GM23248 (cell line): ENCODE data around the gene TERC. TPM values are rescaled to one million over a fixed set of nuclear protein-coding genes. Genes with fewer than 3 reads are reported as not detected.

Source experiments
- DNase-seq: peaks from one replicate; pipeline ENCODE4 v3.0.0-alpha.2; 2015
- H2AFZ ChIP-seq: fragments of 200-600 bp; sonication (generic); 2 replicates; pipeline ENCODE4 v1.6.1; 2016; ENCODE audit warnings: antibody characterized with exemption
- H3F3A ChIP-seq: fragments of 200-600 bp; sonication (generic); 2 replicates; pipeline ENCODE4 v1.6.1; 2016; ENCODE audit warnings: mild to moderate bottlenecking, antibody characterized with exemption, mixed run types; ENCODE audit not compliant: insufficient read depth
- H3K27ac ChIP-seq: fragments of 200-600 bp; sonication (generic); 2 replicates; pipeline ENCODE4 v1.5.1; 2016; ENCODE audit warnings: mild to moderate bottlenecking
- H3K27me3 ChIP-seq: fragments of 200-600 bp; sonication (generic); replicated peaks from 2 replicates; pipeline ENCODE4 v1.6.1; 2016; ENCODE audit warnings: mild to moderate bottlenecking; ENCODE audit not compliant: insufficient read depth
- H3K36me3 ChIP-seq: fragments of 200-600 bp; sonication (generic); 2 replicates; pipeline ENCODE4 v1.6.1; 2016; ENCODE audit warnings: low read depth, mild to moderate bottlenecking
- H3K4me1 ChIP-seq: fragments of 200-600 bp; sonication (generic); 2 replicates; pipeline ENCODE4 v1.6.1; 2016; ENCODE audit warnings: mild to moderate bottlenecking; ENCODE audit not compliant: insufficient read depth
- H3K4me2 ChIP-seq: fragments of 200-600 bp; sonication (generic); one replicate; pipeline ENCODE4 v1.6.1; 2016; ENCODE audit warnings: mild to moderate bottlenecking; ENCODE audit not compliant: unreplicated experiment
- H3K4me3 ChIP-seq: fragments of 200-600 bp; sonication (generic); 2 replicates; pipeline ENCODE4 v1.5.1; 2016; ENCODE audit warnings: mild to moderate bottlenecking
- H3K79me2 ChIP-seq: fragments of 200-600 bp; sonication (generic); 2 replicates; pipeline ENCODE4 v1.6.1; 2016; ENCODE audit warnings: mild to moderate bottlenecking; ENCODE audit not compliant: insufficient read depth
- H3K9ac ChIP-seq: fragments of 200-600 bp; sonication (generic); 2 replicates; pipeline ENCODE4 v1.6.1; 2016; ENCODE audit warnings: mild to moderate bottlenecking
- H3K9me2 ChIP-seq: fragments of 200-600 bp; sonication (generic); 2 replicates; pipeline ENCODE4 v1.6.1; 2016; ENCODE audit warnings: mixed run types, mild to moderate bottlenecking, moderate library complexity; ENCODE audit not compliant: insufficient read depth
- H3K9me3 ChIP-seq: fragments of 200-600 bp; sonication (generic); one replicate; pipeline ENCODE4 v1.6.1; 2017; ENCODE audit warnings: low read depth
- H4K20me1 ChIP-seq: fragments of 200-600 bp; sonication (generic); 2 replicates; pipeline ENCODE4 v1.6.0; 2016; ENCODE audit not compliant: insufficient read depth
- EZH2 ChIP-seq: fragments of 200-600 bp; sonication (generic); IDR thresholded peaks from 2 replicates; pipeline ENCODE4 v1.6.1; 2018; ENCODE audit warnings: antibody characterized with exemption, mild to moderate bottlenecking; ENCODE audit not compliant: insufficient read depth, poor library complexity, severe bottlenecking
- EZH2phosphoT487 ChIP-seq: fragments of 200-600 bp; sonication (generic); IDR thresholded peaks from 2 replicates; pipeline ENCODE4 v1.6.1; 2018; ENCODE audit warnings: antibody characterized with exemption, moderate library complexity, mild to moderate bottlenecking, low read depth; ENCODE audit not compliant: insufficient read depth
- WGBS, 2 experiments: methylation state at CpG; one replicate each; pipeline ENCODE4 v1.1.6; 2015 to 2017; ENCODE audit warnings: low lambda C conversion rate in 2 of 2, low coverage in 1 of 2; ENCODE audit errors: missing lambda C conversion rate in 2 of 2; 5-methylcytosine and 5-hydroxymethylcytosine counted together
- in situ Hi-C: fragments of 300-500 bp; cut with MboI; formaldehyde crosslinking; loops from 2 replicates; pipeline ENCODE4 v1.15.0; 2020
- polyA plus RNA-seq: library from polyadenylated mRNA; unstranded; fragments of >200 nt; fragmentation: Nextera tagmentation; extraction: Ambion mirVana; gene quantifications from 2 replicates; pipeline ENCODE4 v1.2.1, GENCODE V29; 2016
- total RNA-seq: library from RNA; depleted of rRNA; stranded (reverse); fragments of >200 nt; shearing (Covaris generic); gene quantifications from 2 replicates; pipeline ENCODE4 v1.2.3, GENCODE V29; 2014

Gene TERC
- total and polyA plus RNA-seq, 2 experiments from 2014 or later: 59.2 TPM; not detected in 1

DNA sequence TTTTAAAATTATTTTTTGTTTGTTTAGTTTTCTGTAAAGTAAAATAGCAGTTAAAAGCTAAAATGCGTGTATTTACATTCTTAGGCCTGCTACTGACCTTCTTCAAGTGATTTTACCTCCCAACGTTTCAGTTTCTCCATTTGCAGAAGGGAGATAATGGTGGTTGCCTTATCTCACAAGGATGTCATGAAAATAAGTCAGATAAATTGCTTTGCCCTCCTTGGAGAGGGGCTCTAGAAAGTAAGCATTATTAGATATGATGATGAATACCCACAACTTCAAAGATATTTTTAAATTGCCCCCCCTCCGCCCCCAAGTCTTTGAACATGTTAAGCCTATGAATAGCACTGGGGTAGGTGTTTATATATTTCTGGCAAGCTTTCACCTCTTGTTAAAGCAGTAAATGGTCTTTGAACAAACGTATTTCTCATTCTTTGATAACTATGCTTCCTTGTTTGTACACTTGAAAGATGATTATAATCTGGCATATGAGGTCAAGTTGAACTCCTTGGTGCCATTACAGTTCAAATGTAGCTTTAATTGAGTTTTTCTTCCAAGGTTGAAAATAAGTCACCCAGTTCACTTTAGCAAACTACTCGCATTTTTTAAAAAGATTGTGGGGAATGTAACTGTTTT, 6.4 kb downstream of the TERC start:
- in situ Hi-C loops: no loop called here
- H2AFZ ChIP-seq: no peak overlapping the region
- no peaks in the 10 kb centered on the region for H3K36me3 ChIP-seq
- TF ChIP-seq EZH2phosphoT487: no peak
- no peak for TF ChIP-seq EZH2
- DNase-seq: no peak
- H3K27ac ChIP-seq: no peak overlapping the region
- H3F3A ChIP-seq: peaks cover 19% of the 10 kb centered on the region
- 82 to 85% methylated on average over 5 of the region's 5 CpGs for WGBS, 2 experiments
- peaks cover 14% of the 10 kb centered on the region for H3K4me1 ChIP-seq
- no peak overlapping the region for H3K9ac ChIP-seq
- no peaks in the 10 kb centered on the region for H3K9me2 ChIP-seq
- H3K79me2 ChIP-seq: no peaks in the 10 kb centered on the region
- H3K9me3 ChIP-seq: no peaks in the 10 kb centered on the region
- H3K4me2 ChIP-seq: no peak overlapping the region
- no peaks in the 10 kb centered on the region for H4K20me1 ChIP-seq
- H3K4me3 ChIP-seq: no peak overlapping the region
- no peaks in the 10 kb centered on the region for H3K27me3 ChIP-seq

DNA sequence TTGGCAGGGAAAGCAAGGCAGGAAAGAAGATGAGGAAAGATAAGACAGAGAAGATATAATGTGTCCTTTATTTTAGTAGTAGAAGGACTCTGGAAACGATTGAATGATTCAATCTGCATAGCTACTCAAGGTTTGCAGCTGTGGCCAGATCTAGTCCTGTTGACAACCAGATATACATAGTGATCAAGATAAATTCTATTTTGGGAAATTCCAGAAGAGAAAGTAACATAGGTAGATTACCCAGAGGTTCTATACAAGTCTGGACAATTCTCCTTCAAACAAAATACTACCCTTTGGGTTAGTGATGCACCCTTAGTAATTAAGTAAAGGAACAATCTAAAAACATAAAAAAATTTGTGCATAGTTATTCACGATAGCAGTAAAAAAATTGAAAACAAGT, 9.4 kb downstream of the TERC start:
- H3K4me3 ChIP-seq: no peak overlapping the region
- peaks cover 10% of the 10 kb centered on the region; the same call in 1 of the 2 replicates for H3K27me3 ChIP-seq
- in situ Hi-C loops: no loop called here
- 51 to 61% methylated on average over 2 of the region's 2 CpGs for WGBS, 2 experiments
- no peaks in the 10 kb centered on the region for H3K79me2 ChIP-seq
- no peaks in the 10 kb centered on the region for H3K36me3 ChIP-seq
- no peaks in the 10 kb centered on the region for H3K9me2 ChIP-seq
- H3K9me3 ChIP-seq: no peaks in the 10 kb centered on the region
- no peak overlapping the region for H3K4me2 ChIP-seq
- DNase-seq: no peak
- no peak overlapping the region for H3K9ac ChIP-seq
- TF ChIP-seq EZH2 (no peak), EZH2phosphoT487 (no peak)
- no peak overlapping the region for H3K27ac ChIP-seq
- no peak overlapping the region for H2AFZ ChIP-seq
- peaks cover 14% of the 10 kb centered on the region for H3F3A ChIP-seq
- H4K20me1 ChIP-seq: no peaks in the 10 kb centered on the region
- H3K4me1 ChIP-seq: peaks cover 14% of the 10 kb centered on the region

DNA sequence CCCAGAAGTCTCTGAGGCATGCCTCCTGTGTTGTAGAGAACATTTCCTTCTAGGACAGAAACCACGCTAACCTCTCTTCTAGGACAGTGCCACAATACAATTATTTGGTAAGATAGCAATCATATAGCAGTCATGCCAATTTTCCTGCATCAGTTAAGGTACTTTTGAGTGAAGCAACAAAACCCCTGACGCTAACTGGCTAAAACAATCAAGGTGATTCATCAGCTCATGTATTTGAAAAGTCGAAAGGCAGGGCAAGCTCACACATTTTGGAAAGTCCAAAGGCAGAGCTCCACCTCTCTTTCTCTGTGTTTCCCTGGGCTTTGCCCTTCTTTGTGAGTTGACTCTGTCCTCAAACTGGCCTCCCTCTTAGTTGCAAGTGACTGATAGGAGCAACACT, 10.1 kb downstream of the TERC start:
- Histone ChIP-seq H3K4me1 (peaks cover 10% of the 10 kb centered on the region), H3K27ac (no peak overlapping the region), H3K4me2 (no peak overlapping the region), H3F3A (peaks cover 11% of the 10 kb centered on the region), H4K20me1 (no peaks in the 10 kb centered on the region), H2AFZ (no peak overlapping the region), H3K79me2 (no peaks in the 10 kb centered on the region), H3K9me3 (no peaks in the 10 kb centered on the region), H3K4me3 (no peak overlapping the region), H3K36me3 (no peaks in the 10 kb centered on the region), H3K27me3 (peaks cover 10% of the 10 kb centered on the region; the same call in 1 of the 2 replicates), H3K9me2 (no peaks in the 10 kb centered on the region), H3K9ac (no peak overlapping the region)
- in situ Hi-C loops: no loop called here
- 72 to 73% methylated on average over 3 of the region's 3 CpGs for WGBS, 2 experiments
- no peak for DNase-seq
- TF ChIP-seq EZH2phosphoT487 (no peak), EZH2 (no peak)

DNA sequence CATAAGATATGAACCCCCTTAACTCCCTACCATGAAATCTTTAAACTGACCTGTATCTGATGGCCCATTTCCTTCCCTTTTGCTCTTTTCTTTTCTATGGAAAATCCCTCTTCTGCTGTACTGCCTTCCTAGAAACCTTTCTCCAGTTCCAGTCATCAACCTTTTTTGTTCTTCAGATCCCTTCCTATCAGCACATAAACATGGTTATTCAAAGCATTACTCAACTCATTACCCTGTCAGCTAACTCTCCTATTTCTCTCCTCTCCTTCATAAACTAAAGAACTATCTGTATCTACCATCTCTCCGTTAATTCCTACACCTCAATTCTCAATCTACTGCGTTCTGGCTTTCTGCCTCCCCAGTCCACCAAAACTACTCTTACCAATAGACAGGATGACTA, 13.0 kb downstream of the TERC start:
- Histone ChIP-seq H3K9me3 (no peaks in the 10 kb centered on the region), H4K20me1 (no peaks in the 10 kb centered on the region), H3K79me2 (no peaks in the 10 kb centered on the region), H3K27me3 (peaks cover 10% of the 10 kb centered on the region; the same call in 1 of the 2 replicates), H3K4me1 (no peaks in the 10 kb centered on the region), H3K4me2 (no peak overlapping the region), H3K27ac (no peak overlapping the region), H3F3A (no peaks in the 10 kb centered on the region), H3K9me2 (no peaks in the 10 kb centered on the region), H3K9ac (no peak overlapping the region), H3K36me3 (no peaks in the 10 kb centered on the region), H2AFZ (no peak overlapping the region), H3K4me3 (no peak overlapping the region)
- in situ Hi-C loops: no loop called here
- TF ChIP-seq EZH2 (no peak), EZH2phosphoT487 (no peak)
- DNase-seq: no peak
- WGBS, 2 experiments: 63 to 73% methylated on average over 2 of the region's 2 CpGs

DNA sequence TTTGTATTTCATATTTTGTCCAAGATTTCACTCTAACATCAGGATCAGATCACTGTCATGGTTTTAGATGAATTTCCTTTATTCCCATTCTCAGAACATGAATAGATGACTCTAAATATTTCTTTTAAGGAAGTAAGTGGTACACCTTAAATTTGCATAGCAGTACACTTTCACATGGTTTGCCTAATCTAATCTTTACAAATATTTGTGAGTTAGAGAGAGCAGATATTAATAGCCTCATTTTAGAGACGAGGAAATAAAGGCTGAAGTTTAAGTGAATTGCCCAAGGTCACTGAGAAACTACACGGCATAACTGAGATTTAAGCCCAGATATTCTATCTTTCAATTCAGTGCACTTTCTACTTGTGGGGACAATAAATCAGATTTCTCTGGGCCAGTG, 14.2 kb downstream of the TERC start:
- Histone ChIP-seq H2AFZ (no peak overlapping the region), H3K9ac (no peak overlapping the region), H3K4me3 (no peak overlapping the region), H4K20me1 (no peaks in the 10 kb centered on the region), H3K79me2 (no peaks in the 10 kb centered on the region), H3K27me3 (peaks cover 10% of the 10 kb centered on the region; the same call in 1 of the 2 replicates), H3K36me3 (no peaks in the 10 kb centered on the region), H3K27ac (no peak overlapping the region), H3K4me1 (no peaks in the 10 kb centered on the region), H3F3A (no peaks in the 10 kb centered on the region), H3K4me2 (no peak overlapping the region), H3K9me2 (no peaks in the 10 kb centered on the region), H3K9me3 (no peaks in the 10 kb centered on the region)
- no peak for TF ChIP-seq EZH2
- TF ChIP-seq EZH2phosphoT487: no peak
- DNase-seq: no peak
- WGBS, 2 experiments: 21 to 39% methylated on average over 2 of the region's 2 CpGs
- in situ Hi-C loops: no loop called here
